HG03045 (cell line): ENCODE results near the gene GRIK1.

ENCODE experiments used
- ATAC-seq: cut with Tn5 transposase; IDR thresholded peaks from one replicate; pipeline ENCODE4 v1.9.1; 2021; ENCODE audit warnings: mild to moderate bottlenecking, moderate library complexity; ENCODE audit not compliant: unreplicated experiment

The GRIK1 gene

GRCh38 chr21:29499734-29500343 lies 440.0 kb downstream of the GRIK1 start:
- no peak for ATAC-seq

- ATAC-seq: no peak
Observed at GRCh38 chr21:29499229-29499628, 440.6 kb downstream of the GRIK1 start.

GRCh38 chr21:29496337-29496736 lies 443.5 kb downstream of the GRIK1 start:
- no peak for ATAC-seq

GRCh38 chr21:29490016-29490415 lies 449.8 kb downstream of the GRIK1 start:
- no peak for ATAC-seq

- ATAC-seq: no peak
Observed at GRCh38 chr21:29487154-29487553, 452.6 kb downstream of the GRIK1 start.
